Measurements from ENCODE around the gene CHTF8.

GRCh38 chr16:69105501-69106361, 26.7 kb downstream of the CHTF8 start, which contains the start of gene HAS3:
- no peak for TF ChIP-seq POLR2A (IDR thresholded peaks at IDR 0.05)
- TF ChIP-seq, protein P1, sequence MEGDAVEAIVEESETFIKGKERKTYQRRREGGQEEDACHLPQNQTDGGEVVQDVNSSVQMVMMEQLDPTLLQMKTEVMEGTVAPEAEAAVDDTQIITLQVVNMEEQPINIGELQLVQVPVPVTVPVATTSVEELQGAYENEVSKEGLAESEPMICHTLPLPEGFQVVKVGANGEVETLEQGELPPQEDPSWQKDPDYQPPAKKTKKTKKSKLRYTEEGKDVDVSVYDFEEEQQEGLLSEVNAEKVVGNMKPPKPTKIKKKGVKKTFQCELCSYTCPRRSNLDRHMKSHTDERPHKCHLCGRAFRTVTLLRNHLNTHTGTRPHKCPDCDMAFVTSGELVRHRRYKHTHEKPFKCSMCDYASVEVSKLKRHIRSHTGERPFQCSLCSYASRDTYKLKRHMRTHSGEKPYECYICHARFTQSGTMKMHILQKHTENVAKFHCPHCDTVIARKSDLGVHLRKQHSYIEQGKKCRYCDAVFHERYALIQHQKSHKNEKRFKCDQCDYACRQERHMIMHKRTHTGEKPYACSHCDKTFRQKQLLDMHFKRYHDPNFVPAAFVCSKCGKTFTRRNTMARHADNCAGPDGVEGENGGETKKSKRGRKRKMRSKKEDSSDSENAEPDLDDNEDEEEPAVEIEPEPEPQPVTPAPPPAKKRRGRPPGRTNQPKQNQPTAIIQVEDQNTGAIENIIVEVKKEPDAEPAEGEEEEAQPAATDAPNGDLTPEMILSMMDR (IDR thresholded peaks at IDR 0.05), result peak in 3 of 6 experiments; percentile 28 to 45 (median 34)

All from Peyer's patch (tissue), 4 donors.